C4-2B (cell line): Measurements from ENCODE around the gene PGGHG.

Experiments used
- CTCF ChIP-seq: fragments of 450-650 bp; conservative IDR thresholded peaks from 2 replicates; pipeline ENCODE4 v1.5.1; 2017; ENCODE audit warnings: mild to moderate bottlenecking
- ZFX ChIP-seq: fragments of 450-650 bp; IDR thresholded peaks from 2 replicates; pipeline ENCODE4 v1.6.1; 2017

- TF ChIP-seq CTCF (no peak), ZFX (no peak)
These were observed 8.8 kb upstream of the PGGHG start for GRCh38 chr11:279966-280705.
